B cell (primary cell): ENCODE results near the gene KLHL18. TPM values are rescaled to one million over a fixed set of nuclear protein-coding genes. Genes with fewer than 3 reads are reported as not detected.
"Not testable (repeated sequence)": the region's sequence is repeated elsewhere in the genome, so short reads cannot be mapped to it uniquely, and the experiment has no call there.

Experiments
- ATAC-seq: fragments of 200-7000 bp; cut with Tn5 transposase; one replicate; pipeline ENCODE4 v1.10.0; 2021; ENCODE audit warnings: low read depth, mild to moderate bottlenecking, moderate number of reproducible peaks, moderate library complexity
- CTCF ChIA-PET: fragments of 350-600 bp; sonication (Branson Sonifier 250); formaldehyde crosslinking; loops from one replicate; lab custom pipeline; 2021; ENCODE audit warnings: antibody characterized with exemption, inconsistent platforms; lab: Charles Lee
- POLR2A ChIA-PET: fragments of 350-600 bp; sonication (Branson Sonifier 250); formaldehyde crosslinking; loops from one replicate; lab custom pipeline; 2021; ENCODE audit warnings: antibody characterized with exemption; lab: Charles Lee
- DNase-seq: peaks from one replicate; pipeline ENCODE4 v3.0.0; 2013
- H2AFZ ChIP-seq: 2 replicates; pipeline ENCODE4 v1.6.1; 2012; ENCODE audit warnings: mild to moderate bottlenecking, low read depth, low read length; ENCODE audit not compliant: insufficient read depth, poor library complexity, severe bottlenecking
- H3K27ac ChIP-seq, 2 donors: 1 replicate in 1 of 2; 2 replicates in 1 of 2; pipeline ENCODE4 v1.5.1; 2012 to 2013; ENCODE audit warnings: low read length in 2 of 2, mild to moderate bottlenecking in 2 of 2, moderate library complexity in 1 of 2
- H3K27me3 ChIP-seq, 4 experiments: fragments of 200-600 bp in 1 of 4; sonication (generic) in 1 of 4; replicated peaks in 1 of 4; 1 replicate in 2 of 4; 2 replicates in 2 of 4; pipeline versions ENCODE4 v1.6.1 to v1.7.0; 2013 to 2016; ENCODE audit warnings: low read length in 3 of 4, mild to moderate bottlenecking in 2 of 4, mixed read lengths in 1 of 4, moderate library complexity in 1 of 4; ENCODE audit not compliant: insufficient read depth in 4 of 4, control insufficient read depth in 3 of 4; ENCODE audit errors: control extremely low read depth in 1 of 4
- H3K36me3 ChIP-seq, 2 experiments: replicated peaks in 1 of 2; 1 replicate in 1 of 2; 2 replicates in 1 of 2; pipeline versions ENCODE4 v1.6.1 to v1.7.1; 2013; ENCODE audit warnings: low read length in 1 of 2; ENCODE audit not compliant: insufficient read depth in 2 of 2, control insufficient read depth in 1 of 2; ENCODE audit errors: control extremely low read depth in 1 of 2, extremely low read depth in 1 of 2
- H3K4me1 ChIP-seq, 2 donors: fragments of 200-600 bp in 1 of 2; sonication (generic) in 1 of 2; 1 replicate in 1 of 2; 2 replicates in 1 of 2; pipeline versions ENCODE4 v1.5.1 to v1.6.1; 2013 to 2017; ENCODE audit warnings: low read length in 2 of 2; ENCODE audit not compliant: control insufficient read depth in 2 of 2, insufficient read depth in 2 of 2
- H3K4me2 ChIP-seq: replicated peaks from 2 replicates; pipeline ENCODE3; 2012; ENCODE audit warnings: mild to moderate bottlenecking, low read depth, low read length; ENCODE audit not compliant: poor library complexity, severe bottlenecking
- H3K4me3 ChIP-seq, 5 experiments: fragments of 200-600 bp in 1 of 5; sonication (generic) in 1 of 5; 1 replicate in 3 of 5; 2 replicates in 2 of 5; pipeline versions ENCODE4 v1.5.1 to v1.7.0; 2011 to 2016; ENCODE audit warnings: low read length in 4 of 5, mild to moderate bottlenecking in 4 of 5, low read depth in 2 of 5, control low read depth in 1 of 5, moderate library complexity in 1 of 5; ENCODE audit not compliant: insufficient read depth in 1 of 5; ENCODE audit errors: control extremely low read depth in 1 of 5, extremely low read depth in 1 of 5
- H3K79me2 ChIP-seq: fragments of 200-600 bp; sonication (generic); one replicate; pipeline ENCODE4 v1.6.0; 2016; ENCODE audit warnings: low read length; ENCODE audit not compliant: control insufficient read depth, insufficient read depth
- H3K9ac ChIP-seq: fragments of 200-600 bp; sonication (generic); 2 replicates; pipeline ENCODE4 v1.6.1; 2017; ENCODE audit warnings: mild to moderate bottlenecking, low read length, moderate library complexity
- H3K9me3 ChIP-seq, 3 donors: one replicate each; pipeline versions ENCODE4 v1.6.1 to v1.7.1; 2013; ENCODE audit warnings: low read length in 2 of 3; ENCODE audit not compliant: control insufficient read depth in 2 of 3, insufficient read depth in 1 of 3; ENCODE audit errors: control extremely low read depth in 1 of 3
- H4K20me1 ChIP-seq: 2 replicates; pipeline ENCODE4 v1.6.0; 2012; ENCODE audit warnings: mild to moderate bottlenecking, low read length; ENCODE audit not compliant: insufficient read depth, control insufficient read depth, poor library complexity, severe bottlenecking
- H3K27ac Mint-ChIP-seq: one replicate; pipeline ENCODE4 v1.8.0; 2021; ENCODE audit warnings: mixed read lengths
- H3K27me3 Mint-ChIP-seq: one replicate; pipeline ENCODE4 v1.8.0; 2021; ENCODE audit warnings: mixed read lengths
- H3K4me1 Mint-ChIP-seq: one replicate; pipeline ENCODE4 v1.8.0; 2021; ENCODE audit warnings: mixed read lengths
- H3K4me3 Mint-ChIP-seq: one replicate; pipeline ENCODE4 v1.8.0; 2021; ENCODE audit warnings: mixed read lengths
- H3K9me3 Mint-ChIP-seq: one replicate; pipeline ENCODE4 v1.8.0; 2022; ENCODE audit warnings: mixed read lengths; ENCODE audit not compliant: insufficient read depth
- CTCF ChIP-seq: fragments of 200-600 bp; IDR thresholded peaks from one replicate; pipeline ENCODE4 v1.8.0; 2022; ENCODE audit warnings: antibody characterized with exemption, mild to moderate bottlenecking
- EZH2 ChIP-seq: IDR thresholded peaks from 2 replicates; pipeline ENCODE4 v1.6.1; 2012; ENCODE audit warnings: borderline replicate concordance, low read depth, mild to moderate bottlenecking, moderate library complexity, low read length; ENCODE audit not compliant: insufficient read depth, poor library complexity, severe bottlenecking
- WGBS: methylation state at CpG from one replicate; pipeline ENCODE4 v1.1.5; 2013; ENCODE audit warnings: missing lambda C conversion rate; ENCODE audit not compliant: insufficient coverage; 5-methylcytosine and 5-hydroxymethylcytosine counted together
- intact Hi-C: fragments of 100-400 bp; cut with micrococcal nuclease; formaldehyde crosslinking; loops from one replicate; pipeline ENCODE4 v1.10.0; 2022
- polyA plus RNA-seq: library from polyadenylated mRNA; depleted of rRNA; stranded (reverse); fragments of >200 nt; gene quantifications from 2 replicates; pipeline ENCODE4 v1.2.3, GENCODE V29; 2012
- total RNA-seq, 2 donors: library from RNA; stranded (reverse); fragments of 120-200 nt in 1 of 2; gene quantifications; 1 replicate in 1 of 2; 2 replicates in 1 of 2; pipeline versions ENCODE4 v1.2.3 to v1.2.4, GENCODE V29; 2013 to 2022

KLHL18 gene
- total and polyA plus RNA-seq, 2 donors (not counting 1 experiment from before 2014, with no cell fraction given), result 30.9 to 50.8 TPM

GRCh38 chr3:47250309-47251060 lies 32.3 kb upstream of the KLHL18 start:
- CTCF ChIA-PET, result interaction anchor here (1.8 kb wide), 1 partner anchor 74 kb away, joined by 12 read pairs; no protein-coding TSS in a partner anchor
- H3K9me3 ChIP-seq, result no peaks in the 10 kb centered on the region
- no peaks in the 10 kb centered on the region for H3K36me3 ChIP-seq
- no peak overlapping the region for H3K4me3 ChIP-seq
- no peaks in the 10 kb centered on the region for H3K79me2 ChIP-seq
- DNase-seq (no peak), ATAC-seq (no peak)
- no peak for TF ChIP-seq CTCF
- no peak for TF ChIP-seq EZH2
- no peak overlapping the region for H3K4me2 ChIP-seq
- no peaks in the 10 kb centered on the region for H3K4me1 ChIP-seq
- no peaks in the 10 kb centered on the region for H3K9me3 Mint-ChIP-seq
- H3K27me3 ChIP-seq, result no peaks in the 10 kb centered on the region
- H3K27ac Mint-ChIP-seq, result no peak overlapping the region
- H3K27ac ChIP-seq, result no peak overlapping the region
- no peak overlapping the region for H3K9ac ChIP-seq
- no peak overlapping the region for H3K4me3 Mint-ChIP-seq
- H3K27me3 Mint-ChIP-seq, result no peaks in the 10 kb centered on the region
- intact Hi-C loops, result no loop called here
- WGBS, result 52% methylated on average over 4 of the region's 7 CpGs
- POLR2A ChIA-PET, result no interaction called here
- H2AFZ ChIP-seq, result no peak overlapping the region
- no peaks in the 10 kb centered on the region for H4K20me1 ChIP-seq
- H3K4me1 Mint-ChIP-seq, result no peaks in the 10 kb centered on the region

GRCh38 chr3:47251085-47251484 lies 31.7 kb upstream of the KLHL18 start:
- CTCF ChIA-PET, result interaction anchor here (0.6 to 1.8 kb wide), 2 partner anchors 73 to 77 kb away, joined by 3 to 12 read pairs; no protein-coding TSS in a partner anchor
- H3K79me2 ChIP-seq, H3K9me3 Mint-ChIP-seq, H3K36me3 ChIP-seq, H2AFZ ChIP-seq, intact Hi-C loops, H3K27ac ChIP-seq, H3K27me3 ChIP-seq, H3K27me3 Mint-ChIP-seq, H4K20me1 ChIP-seq, DNase-seq, H3K9me3 ChIP-seq, H3K4me3 ChIP-seq, H3K4me1 Mint-ChIP-seq, H3K4me2 ChIP-seq, H3K9ac ChIP-seq, H3K27ac Mint-ChIP-seq, ATAC-seq, H3K4me1 ChIP-seq, POLR2A ChIA-PET, H3K4me3 Mint-ChIP-seq: not testable (repeated sequence)
- WGBS, result 100% methylated on average over 2 of the region's 3 CpGs
